GM19438 (cell line): Measurements from ENCODE around the gene FLT1.

Experiments used
- ATAC-seq: cut with Tn5 transposase; IDR thresholded peaks from one replicate; pipeline ENCODE4 v1.9.1; 2021; ENCODE audit warnings: low read depth; ENCODE audit not compliant: unreplicated experiment

Gene FLT1

DNA sequence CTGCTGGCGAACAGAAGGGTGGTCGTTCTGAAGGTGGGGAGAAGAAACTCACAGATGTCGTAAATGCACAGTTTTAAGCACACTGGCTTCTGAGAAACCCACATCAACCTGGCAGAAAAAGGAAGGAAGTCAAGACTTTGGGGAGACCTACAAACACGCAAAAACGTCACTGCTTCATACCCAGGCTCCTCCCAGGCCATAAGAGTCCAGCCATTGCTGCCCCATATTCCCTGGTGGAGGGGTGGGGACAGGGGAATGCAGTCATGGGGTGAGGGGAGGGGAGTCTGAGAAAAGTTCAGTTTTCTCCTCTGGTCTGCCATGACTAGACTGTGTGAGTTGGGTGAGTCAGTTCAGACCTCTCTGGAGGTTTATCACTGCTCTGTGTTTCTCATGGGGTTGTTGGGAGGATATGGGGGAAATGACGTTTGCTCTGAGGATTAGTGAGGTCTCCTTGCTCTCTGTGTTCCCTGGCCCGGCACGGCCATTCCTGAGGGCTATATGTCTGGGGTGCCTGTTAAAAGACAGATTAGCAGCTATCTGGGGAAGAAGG, 139.0 kb downstream of the FLT1 start:
- ATAC-seq, result no peak

- no peak for ATAC-seq
Observed at GRCh38 chr13:28355046-28355821, 139.7 kb downstream of the FLT1 start.

DNA sequence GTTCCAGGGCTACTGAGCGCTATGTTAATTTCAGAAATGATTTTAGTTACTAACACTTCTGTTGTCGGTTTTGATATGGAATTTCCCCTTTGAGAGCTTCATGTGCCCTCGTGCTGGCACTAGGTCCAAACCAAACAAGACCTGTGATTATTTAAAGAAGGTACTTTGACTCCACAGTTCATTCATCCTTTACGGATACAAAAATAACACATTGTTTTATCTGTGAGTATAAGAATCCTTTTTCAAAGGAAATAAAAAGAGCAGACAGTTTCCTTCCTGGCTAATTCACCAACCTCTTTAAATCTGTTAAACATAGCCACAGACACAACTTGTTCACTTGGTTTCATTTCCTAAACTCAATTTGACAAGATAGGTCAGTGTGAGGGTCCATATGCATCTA, 141.2 kb downstream of the FLT1 start:
- no peak for ATAC-seq

DNA sequence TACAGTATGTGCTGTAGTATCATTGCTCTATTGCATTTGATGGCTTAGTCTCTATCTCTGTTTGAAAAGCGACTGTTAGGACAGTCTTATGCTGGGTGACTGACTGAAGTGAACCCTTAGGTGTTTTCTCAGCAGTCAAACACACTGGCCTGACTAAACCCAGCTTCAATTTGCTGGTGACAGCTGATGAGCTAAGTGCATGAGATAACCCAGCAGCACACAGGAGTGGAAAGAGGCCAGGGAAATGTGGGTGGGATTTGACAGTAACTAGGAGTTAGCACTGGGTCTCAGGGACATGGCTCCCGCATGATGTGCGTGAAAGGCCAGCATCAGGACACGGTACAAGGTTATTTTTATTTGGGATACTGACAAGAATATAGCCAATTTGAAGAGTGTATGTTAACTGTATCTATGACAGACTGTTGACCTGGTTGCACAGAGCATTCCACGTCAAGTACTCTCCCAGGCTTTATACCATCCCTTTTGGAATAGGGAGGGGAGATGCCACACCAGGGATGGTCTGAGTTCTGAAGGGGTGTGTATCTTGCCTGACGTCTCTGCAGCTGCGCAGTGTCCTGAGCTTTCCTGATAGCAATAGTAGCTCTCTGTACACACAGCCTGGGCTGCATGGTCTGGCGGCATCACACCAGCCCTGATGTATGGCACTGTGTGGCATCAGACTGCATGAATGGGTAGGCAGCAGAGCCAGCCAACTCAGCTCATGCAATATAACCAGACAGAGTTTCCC, 144.8 kb downstream of the FLT1 start:
- no peak for ATAC-seq

GRCh38 chr13:28349371-28349770, 145.6 kb downstream of the FLT1 start:
- no peak for ATAC-seq

- no peak for ATAC-seq
Observed at GRCh38 chr13:28347456-28348371, 147.2 kb downstream of the FLT1 start.

DNA sequence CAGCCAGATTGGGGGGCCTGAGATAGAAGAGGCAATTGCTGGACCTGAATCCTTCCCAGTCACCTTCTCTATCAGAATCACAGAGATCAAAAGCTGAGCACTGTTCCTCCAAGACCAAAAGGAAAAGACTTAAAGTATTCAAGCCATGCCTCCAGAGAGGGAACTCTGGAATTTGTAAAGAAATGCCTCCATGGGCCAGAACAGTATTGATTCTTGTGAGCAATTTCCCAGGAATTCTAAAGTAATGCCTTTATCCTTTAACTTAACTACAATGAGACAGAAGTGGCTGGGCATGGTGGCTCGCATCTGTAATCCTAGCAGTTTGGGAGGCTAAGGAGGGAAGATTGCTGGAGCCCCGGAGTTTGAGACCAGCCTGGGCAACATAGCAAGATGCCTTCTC, 148.8 kb downstream of the FLT1 start:
- no peak for ATAC-seq

DNA sequence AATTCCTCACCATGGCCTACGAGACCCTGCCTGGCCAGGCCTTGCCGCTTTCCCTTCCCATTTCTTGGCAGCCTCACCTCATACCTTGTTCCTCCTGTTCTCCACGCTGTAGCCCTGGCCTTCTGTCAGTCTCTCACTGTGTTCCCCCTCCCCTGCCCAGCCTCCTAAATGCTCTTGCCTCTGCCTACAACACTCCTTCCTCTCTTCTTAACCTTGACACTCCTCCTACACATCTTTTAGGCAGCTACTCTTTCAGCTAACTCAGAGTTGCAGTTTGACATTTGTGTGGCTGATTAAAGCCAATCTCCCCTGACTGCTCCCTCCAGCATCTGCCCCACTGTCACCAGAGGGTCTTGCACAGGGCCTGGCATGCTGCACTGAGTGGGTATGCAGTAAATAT, 150.8 kb downstream of the FLT1 start:
- no peak for ATAC-seq

- no peak for ATAC-seq
Observed at GRCh38 chr13:28342251-28342650, 152.7 kb downstream of the FLT1 start.

DNA sequence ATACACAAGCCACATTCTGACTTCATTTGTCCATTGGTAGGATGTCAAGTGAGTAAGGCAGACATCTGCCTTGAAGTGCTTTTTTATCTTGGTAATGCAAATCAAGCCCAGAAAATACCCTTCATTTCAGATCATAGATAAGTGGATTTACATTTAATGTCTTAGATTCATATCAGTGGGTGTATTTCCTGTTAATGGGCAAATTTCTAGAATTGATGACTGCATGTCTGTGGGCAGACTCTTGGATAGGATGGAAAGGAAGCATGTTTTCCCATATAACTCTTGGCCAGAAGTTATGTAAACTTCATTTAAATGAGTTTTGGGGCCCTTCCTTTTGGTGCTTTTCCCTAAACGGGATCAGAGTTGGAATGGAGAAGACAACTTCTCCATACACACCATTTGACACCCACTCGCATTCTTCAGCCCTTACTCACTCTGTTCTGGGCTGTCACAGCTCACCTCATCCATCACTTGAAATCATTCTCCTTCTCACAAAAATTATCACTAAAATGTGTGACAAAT, 154.6 kb downstream of the FLT1 start:
- ATAC-seq, result no peak

DNA sequence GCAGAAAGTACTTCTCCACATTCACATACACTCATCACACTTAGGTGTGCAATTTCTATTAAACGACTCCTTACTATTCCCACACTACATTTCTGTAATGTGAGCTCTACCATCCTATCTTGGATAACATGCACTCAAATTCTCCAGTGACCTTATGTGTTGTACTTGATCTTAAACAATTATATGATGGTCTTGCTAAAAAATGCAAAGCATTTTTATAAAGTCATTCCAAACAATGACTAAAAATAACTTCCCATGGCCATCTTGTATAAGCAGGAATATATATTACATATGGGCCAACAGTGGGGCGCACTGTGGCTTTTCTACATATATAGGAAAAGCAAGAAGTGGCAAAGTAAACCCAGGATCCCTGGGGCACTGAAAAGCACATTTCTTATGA, 155.5 kb downstream of the FLT1 start:
- no peak for ATAC-seq

- ATAC-seq, result no peak
Observed at GRCh38 chr13:28338742-28339141, 156.2 kb downstream of the FLT1 start.

- no peak for ATAC-seq
Observed at GRCh38 chr13:28338006-28338574, 156.8 kb downstream of the FLT1 start.

DNA sequence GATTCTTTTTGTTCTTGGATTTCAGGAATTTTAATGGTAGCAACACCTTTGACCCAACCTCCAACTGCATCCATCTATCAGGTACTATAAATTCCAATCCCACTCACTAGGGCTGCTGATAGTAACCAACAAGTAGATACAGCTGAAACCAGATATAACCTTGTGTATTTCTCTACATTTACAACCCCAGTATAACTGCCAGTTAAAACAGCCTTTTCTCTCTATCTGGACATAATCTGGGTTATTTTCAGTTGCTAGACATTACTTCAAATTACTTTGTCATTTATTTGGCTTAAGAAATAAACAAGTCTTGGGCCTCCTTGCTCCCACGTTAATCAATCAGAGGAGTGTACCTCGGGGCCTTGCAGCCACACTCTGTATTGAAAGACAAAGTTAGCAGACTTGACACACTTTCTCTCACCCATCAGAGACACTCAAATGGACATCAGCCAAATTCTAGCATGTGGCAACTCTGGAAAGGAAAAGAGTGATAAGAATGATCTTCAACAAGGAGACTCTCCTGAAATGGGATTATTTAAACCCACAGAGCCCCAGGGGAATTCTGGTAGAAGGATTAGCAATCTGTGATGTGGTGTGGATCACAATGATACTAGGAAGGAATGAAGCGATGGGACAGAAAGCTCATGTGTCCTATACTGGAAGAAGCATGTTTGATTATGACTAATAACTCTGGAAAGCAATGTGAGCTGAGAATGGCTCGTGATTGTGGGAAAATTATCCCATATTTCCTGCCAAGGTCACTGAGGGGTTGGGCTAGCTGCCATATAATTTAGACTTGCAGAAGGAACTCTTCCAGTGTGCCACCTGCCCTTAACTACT, 157.5 kb downstream of the FLT1 start:
- no peak for ATAC-seq

GRCh38 chr13:28336193-28336657, 158.7 kb downstream of the FLT1 start:
- ATAC-seq, result no peak

- ATAC-seq, result no peak
Observed at GRCh38 chr13:28333204-28333881, 161.6 kb downstream of the FLT1 start.

- no peak for ATAC-seq
Observed at GRCh38 chr13:28329395-28330158, 165.4 kb downstream of the FLT1 start.

- ATAC-seq, result no peak
Observed at GRCh38 chr13:28328271-28328607, 166.7 kb downstream of the FLT1 start.
